ENCODE measurements around the gene SFPQ. TPM values are rescaled to one million over a fixed set of nuclear protein-coding genes. Genes with fewer than 3 reads are reported as not detected.
"Not testable (repeated sequence)": the region's sequence is repeated elsewhere in the genome, so short reads cannot be mapped to it uniquely, and the experiment has no call there.

The SFPQ gene, protein sequence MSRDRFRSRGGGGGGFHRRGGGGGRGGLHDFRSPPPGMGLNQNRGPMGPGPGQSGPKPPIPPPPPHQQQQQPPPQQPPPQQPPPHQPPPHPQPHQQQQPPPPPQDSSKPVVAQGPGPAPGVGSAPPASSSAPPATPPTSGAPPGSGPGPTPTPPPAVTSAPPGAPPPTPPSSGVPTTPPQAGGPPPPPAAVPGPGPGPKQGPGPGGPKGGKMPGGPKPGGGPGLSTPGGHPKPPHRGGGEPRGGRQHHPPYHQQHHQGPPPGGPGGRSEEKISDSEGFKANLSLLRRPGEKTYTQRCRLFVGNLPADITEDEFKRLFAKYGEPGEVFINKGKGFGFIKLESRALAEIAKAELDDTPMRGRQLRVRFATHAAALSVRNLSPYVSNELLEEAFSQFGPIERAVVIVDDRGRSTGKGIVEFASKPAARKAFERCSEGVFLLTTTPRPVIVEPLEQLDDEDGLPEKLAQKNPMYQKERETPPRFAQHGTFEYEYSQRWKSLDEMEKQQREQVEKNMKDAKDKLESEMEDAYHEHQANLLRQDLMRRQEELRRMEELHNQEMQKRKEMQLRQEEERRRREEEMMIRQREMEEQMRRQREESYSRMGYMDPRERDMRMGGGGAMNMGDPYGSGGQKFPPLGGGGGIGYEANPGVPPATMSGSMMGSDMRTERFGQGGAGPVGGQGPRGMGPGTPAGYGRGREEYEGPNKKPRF
- polyA plus RNA-seq (2013, experiment 1 of 4): 553 TPM
- 744 TPM for polyA plus RNA-seq (2013, experiment 2 of 4)
- 338 TPM for polyA plus RNA-seq (2013, experiment 3 of 4)
- polyA plus RNA-seq (2013, experiment 4 of 4): 398 TPM

GRCh38 chr1:35192853-35193664 is at the start of gene SFPQ:
TSS of gene SFPQ (minus strand) at chr1:35193145. CDS start at chr1:35193049, 96 bp downstream.
- Histone ChIP-seq H3K4me1 (ENCODE audit: control insufficient read depth, insufficient read depth, low read length) (peaks cover 17% of the 10 kb centered on the region), H3K4me3 (ENCODE audit: insufficient read depth, low read depth, low read length) (peak within 1 kb of the TSS; percentile 98), H3K27me3 (ENCODE audit: control insufficient read depth, insufficient read depth, low read length, poor library complexity, severe bottlenecking) (no peaks in the 10 kb centered on the region), H3K36me3 (ENCODE audit: control insufficient read depth, insufficient read depth, low read length) (peaks cover 35% of the 10 kb centered on the region), H3K27ac (ENCODE audit: insufficient read depth, low read depth, low read length, poor library complexity, severe bottlenecking) (peak within 1 kb of the TSS; percentile 99), H3K9me3 (ENCODE audit: control insufficient read depth, low read length) (no peaks in the 10 kb centered on the region)
- WGBS, 2 experiments: 2 to 4% methylated on average over 49 to 50 of the region's 50 CpGs

GRCh38 chr1:35236772-35237171 is 43.8 kb upstream of the SFPQ start:
- WGBS, 2 experiments: 87 to 90% methylated on average over 2 of the region's 2 CpGs
- not testable (repeated sequence) for H3K27me3 ChIP-seq (ENCODE audit: control insufficient read depth, insufficient read depth, low read length, poor library complexity, severe bottlenecking); H3K9me3 ChIP-seq (ENCODE audit: control insufficient read depth, low read length); H3K36me3 ChIP-seq (ENCODE audit: control insufficient read depth, insufficient read depth, low read length); H3K4me1 ChIP-seq (ENCODE audit: control insufficient read depth, insufficient read depth, low read length); H3K4me3 ChIP-seq (ENCODE audit: insufficient read depth, low read depth, low read length); H3K27ac ChIP-seq (ENCODE audit: insufficient read depth, low read depth, low read length, poor library complexity, severe bottlenecking)

GRCh38 chr1:35231287-35231686 is 38.3 kb upstream of the SFPQ start:
- H3K4me1 ChIP-seq (ENCODE audit: control insufficient read depth, insufficient read depth, low read length): no peaks in the 10 kb centered on the region
- no peaks in the 10 kb centered on the region for H3K27me3 ChIP-seq (ENCODE audit: control insufficient read depth, insufficient read depth, low read length, poor library complexity, severe bottlenecking)
- no peaks in the 10 kb centered on the region for H3K36me3 ChIP-seq (ENCODE audit: control insufficient read depth, insufficient read depth, low read length)
- no peak overlapping the region for H3K4me3 ChIP-seq (ENCODE audit: insufficient read depth, low read depth, low read length)
- no peak overlapping the region for H3K27ac ChIP-seq (ENCODE audit: insufficient read depth, low read depth, low read length, poor library complexity, severe bottlenecking)
- H3K9me3 ChIP-seq (ENCODE audit: control insufficient read depth, low read length): no peaks in the 10 kb centered on the region
- WGBS, 2 experiments: 92% methylated on average over 1 of the region's 1 CpG; no CpG with 5 or more reads in 1 of the 2 experiments

- H3K4me3 ChIP-seq (ENCODE audit: insufficient read depth, low read depth, low read length): no peak overlapping the region
- WGBS, 2 experiments: 95 to 96% methylated on average over 1 of the region's 1 CpG
- no peak overlapping the region for H3K27ac ChIP-seq (ENCODE audit: insufficient read depth, low read depth, low read length, poor library complexity, severe bottlenecking)
- H3K27me3 ChIP-seq (ENCODE audit: control insufficient read depth, insufficient read depth, low read length, poor library complexity, severe bottlenecking): no peaks in the 10 kb centered on the region
- no peaks in the 10 kb centered on the region for H3K4me1 ChIP-seq (ENCODE audit: control insufficient read depth, insufficient read depth, low read length)
- no peaks in the 10 kb centered on the region for H3K9me3 ChIP-seq (ENCODE audit: control insufficient read depth, low read length)
- H3K36me3 ChIP-seq (ENCODE audit: control insufficient read depth, insufficient read depth, low read length): no peaks in the 10 kb centered on the region
Measured at GRCh38 chr1:35229587-35230360, 36.8 kb upstream of the SFPQ start.

- Histone ChIP-seq H3K36me3 (ENCODE audit: control insufficient read depth, insufficient read depth, low read length) (no peaks in the 10 kb centered on the region), H3K4me3 (ENCODE audit: insufficient read depth, low read depth, low read length) (no peak overlapping the region), H3K27ac (ENCODE audit: insufficient read depth, low read depth, low read length, poor library complexity, severe bottlenecking) (no peak overlapping the region), H3K9me3 (ENCODE audit: control insufficient read depth, low read length) (no peaks in the 10 kb centered on the region), H3K27me3 (ENCODE audit: control insufficient read depth, insufficient read depth, low read length, poor library complexity, severe bottlenecking) (no peaks in the 10 kb centered on the region), H3K4me1 (ENCODE audit: control insufficient read depth, insufficient read depth, low read length) (no peaks in the 10 kb centered on the region)
- WGBS, 2 experiments: 97 to 100% methylated on average over 2 of the region's 2 CpGs
Measured at GRCh38 chr1:35226546-35226945, 33.6 kb upstream of the SFPQ start.

GRCh38 chr1:35223084-35223630 is 30.2 kb upstream of the SFPQ start:
- WGBS, 2 experiments: 83 to 86% methylated on average over 4 of the region's 4 CpGs
- H3K36me3 ChIP-seq (ENCODE audit: control insufficient read depth, insufficient read depth, low read length): no peaks in the 10 kb centered on the region
- no peaks in the 10 kb centered on the region for H3K27me3 ChIP-seq (ENCODE audit: control insufficient read depth, insufficient read depth, low read length, poor library complexity, severe bottlenecking)
- no peaks in the 10 kb centered on the region for H3K9me3 ChIP-seq (ENCODE audit: control insufficient read depth, low read length)
- H3K4me1 ChIP-seq (ENCODE audit: control insufficient read depth, insufficient read depth, low read length): no peaks in the 10 kb centered on the region
- H3K4me3 ChIP-seq (ENCODE audit: insufficient read depth, low read depth, low read length): no peak overlapping the region
- no peak overlapping the region for H3K27ac ChIP-seq (ENCODE audit: insufficient read depth, low read depth, low read length, poor library complexity, severe bottlenecking)

- WGBS, 2 experiments: 85 to 91% methylated on average over 6 of the region's 6 CpGs
- no peak overlapping the region for H3K4me3 ChIP-seq (ENCODE audit: insufficient read depth, low read depth, low read length)
- no peak overlapping the region for H3K27ac ChIP-seq (ENCODE audit: insufficient read depth, low read depth, low read length, poor library complexity, severe bottlenecking)
- H3K36me3 ChIP-seq (ENCODE audit: control insufficient read depth, insufficient read depth, low read length): no peaks in the 10 kb centered on the region
- no peaks in the 10 kb centered on the region for H3K27me3 ChIP-seq (ENCODE audit: control insufficient read depth, insufficient read depth, low read length, poor library complexity, severe bottlenecking)
- H3K9me3 ChIP-seq (ENCODE audit: control insufficient read depth, low read length): no peaks in the 10 kb centered on the region
- H3K4me1 ChIP-seq (ENCODE audit: control insufficient read depth, insufficient read depth, low read length): no peaks in the 10 kb centered on the region
Measured at GRCh38 chr1:35222322-35223083, 29.6 kb upstream of the SFPQ start.

DNA sequence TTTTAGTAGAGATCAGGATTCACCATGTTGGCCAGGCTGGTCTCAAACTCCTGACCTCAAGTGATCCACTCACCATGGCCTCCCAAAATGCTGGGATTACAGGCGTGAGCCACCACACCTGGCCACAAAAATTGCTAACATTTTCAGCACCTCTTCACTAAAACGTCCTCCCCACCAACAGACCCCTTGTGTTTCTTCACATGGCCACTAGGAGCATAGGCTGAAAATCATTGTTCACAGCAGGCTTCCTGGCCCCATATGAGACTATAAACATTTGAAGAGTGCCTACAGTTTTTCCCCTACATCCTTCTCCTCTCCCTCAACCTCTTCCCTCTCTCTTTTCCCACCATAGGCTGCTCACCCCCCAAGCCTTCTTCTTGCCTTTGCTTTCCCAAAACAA is 28.0 kb upstream of the SFPQ start:
- H3K36me3 ChIP-seq (ENCODE audit: control insufficient read depth, insufficient read depth, low read length): no peaks in the 10 kb centered on the region
- no peak overlapping the region for H3K4me3 ChIP-seq (ENCODE audit: insufficient read depth, low read depth, low read length)
- H3K27me3 ChIP-seq (ENCODE audit: control insufficient read depth, insufficient read depth, low read length, poor library complexity, severe bottlenecking): no peaks in the 10 kb centered on the region
- 57 to 62% methylated on average over 2 of the region's 2 CpGs for WGBS, 2 experiments
- no peaks in the 10 kb centered on the region for H3K4me1 ChIP-seq (ENCODE audit: control insufficient read depth, insufficient read depth, low read length)
- no peak overlapping the region for H3K27ac ChIP-seq (ENCODE audit: insufficient read depth, low read depth, low read length, poor library complexity, severe bottlenecking)
- no peaks in the 10 kb centered on the region for H3K9me3 ChIP-seq (ENCODE audit: control insufficient read depth, low read length)

DNA sequence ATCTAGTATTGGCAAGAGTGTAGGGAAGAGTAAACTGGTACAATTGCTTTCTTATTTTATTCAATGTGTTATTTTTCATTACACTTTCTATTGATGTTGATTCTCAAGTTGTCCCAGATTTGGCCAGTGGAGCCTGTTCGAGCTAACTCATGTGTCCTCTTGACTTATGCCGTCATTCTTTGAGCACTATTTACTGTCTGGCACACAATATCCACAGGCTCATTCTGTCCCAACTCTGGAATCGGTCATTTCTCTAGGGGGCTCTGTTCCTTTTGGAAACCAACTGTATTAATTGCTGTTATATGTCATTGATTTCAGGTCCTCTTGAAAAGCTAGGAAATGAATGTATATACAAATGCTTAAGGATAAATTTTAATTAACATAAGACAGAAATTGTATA is 22.4 kb upstream of the SFPQ start:
- H3K9me3 ChIP-seq (ENCODE audit: control insufficient read depth, low read length): no peaks in the 10 kb centered on the region
- H3K27me3 ChIP-seq (ENCODE audit: control insufficient read depth, insufficient read depth, low read length, poor library complexity, severe bottlenecking): no peaks in the 10 kb centered on the region
- no peaks in the 10 kb centered on the region for H3K36me3 ChIP-seq (ENCODE audit: control insufficient read depth, insufficient read depth, low read length)
- no peak overlapping the region for H3K4me3 ChIP-seq (ENCODE audit: insufficient read depth, low read depth, low read length)
- no peak overlapping the region for H3K27ac ChIP-seq (ENCODE audit: insufficient read depth, low read depth, low read length, poor library complexity, severe bottlenecking)
- WGBS, 2 experiments: 91 to 98% methylated on average over 2 to 3 of the region's 3 CpGs
- H3K4me1 ChIP-seq (ENCODE audit: control insufficient read depth, insufficient read depth, low read length): peaks cover 6% of the 10 kb centered on the region
